HG03060 (cell line): Measurements from ENCODE around the gene NTRK2.

Source experiments
- ATAC-seq: cut with Tn5 transposase; IDR thresholded peaks from one replicate; pipeline ENCODE4 v1.9.1; 2021; ENCODE audit warnings: low read depth, moderate number of reproducible peaks; ENCODE audit not compliant: unreplicated experiment

The NTRK2 gene

DNA sequence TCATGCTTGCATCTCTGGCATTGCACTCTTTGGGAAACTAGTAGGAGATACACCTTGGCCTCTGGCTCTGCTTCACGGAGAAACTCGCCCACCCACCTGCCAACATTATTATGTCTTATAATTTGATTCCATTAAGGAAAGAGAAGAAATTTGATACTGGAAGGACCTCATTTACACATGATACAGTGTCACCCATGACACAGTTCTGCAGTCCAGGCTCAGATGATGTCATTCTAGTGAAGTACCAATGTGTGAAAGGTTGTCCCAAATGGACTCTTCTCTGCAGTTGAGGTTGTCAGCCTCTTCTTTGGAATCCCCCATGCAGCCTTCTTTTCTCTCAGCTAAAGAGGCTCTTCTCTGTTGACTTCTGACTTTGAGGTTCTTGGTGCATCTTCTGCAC lies 329.1 kb downstream of the NTRK2 start:
- no peak for ATAC-seq

DNA sequence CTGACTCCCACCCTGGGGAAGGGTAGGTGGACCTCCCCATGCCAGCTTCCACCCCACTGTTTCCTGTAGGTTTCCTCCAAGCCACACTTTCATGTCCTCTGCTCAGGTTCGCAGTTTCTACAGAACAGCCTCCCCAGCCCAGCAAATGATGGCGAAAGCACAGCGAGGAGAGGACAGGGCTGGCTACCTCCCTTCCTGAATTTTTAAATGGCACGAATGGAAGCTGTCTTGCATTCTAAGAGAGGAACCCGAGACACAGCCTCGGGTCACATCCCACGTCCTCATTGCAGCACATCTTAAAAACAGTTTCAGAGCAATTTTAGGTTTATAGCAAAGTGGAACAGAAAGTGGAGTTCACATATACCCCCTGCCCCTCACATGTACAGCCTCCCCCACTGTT lies 330.3 kb downstream of the NTRK2 start:
- ATAC-seq, result no peak

DNA sequence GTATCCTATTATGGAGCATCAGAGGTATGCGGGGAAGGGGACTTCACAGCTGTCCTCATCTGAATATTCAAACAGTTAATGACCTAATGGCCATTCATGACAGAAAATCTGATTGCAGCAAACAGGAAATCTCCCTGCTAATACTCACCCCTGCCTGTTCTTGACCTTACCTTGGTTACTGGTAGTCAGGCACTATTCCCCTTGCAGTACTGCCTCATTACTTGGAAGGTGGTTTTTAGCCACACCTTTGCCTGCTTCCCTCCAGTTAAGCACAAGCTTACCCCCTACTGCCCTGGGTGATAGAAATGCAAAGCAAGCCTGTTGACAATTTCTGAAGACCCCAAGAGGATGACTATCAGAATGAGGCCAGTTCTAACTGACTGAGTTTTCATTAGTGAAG lies 332.4 kb downstream of the NTRK2 start:
- ATAC-seq, result no peak

DNA sequence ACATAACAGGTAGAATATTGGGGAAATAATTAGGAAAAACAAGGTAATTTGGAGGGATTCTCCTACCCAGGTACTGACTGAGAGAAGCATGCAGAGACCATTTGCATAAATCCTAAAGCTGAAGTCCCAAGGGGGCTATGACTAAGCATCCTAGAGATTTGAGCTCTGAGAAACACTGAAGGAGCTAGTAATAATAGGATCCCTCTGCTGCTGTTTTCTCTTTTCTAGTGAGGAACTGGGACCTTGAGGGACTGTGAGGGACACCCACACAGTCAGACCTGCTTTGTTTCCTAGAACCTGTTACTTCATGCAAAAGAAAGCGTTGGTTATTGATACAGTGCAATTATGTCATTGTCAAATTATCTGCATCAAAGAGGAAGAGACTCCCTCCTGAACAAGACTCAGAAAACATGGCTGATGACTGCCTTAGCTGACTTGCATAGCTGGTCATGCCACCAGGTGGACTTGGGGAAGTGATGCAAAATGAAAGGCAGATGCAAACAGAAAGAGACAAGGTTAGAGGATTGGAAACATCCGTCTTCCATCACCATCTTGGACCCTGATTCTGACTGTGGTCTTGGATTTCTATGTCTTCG lies 335.4 kb downstream of the NTRK2 start:
- ATAC-seq, result no peak

DNA sequence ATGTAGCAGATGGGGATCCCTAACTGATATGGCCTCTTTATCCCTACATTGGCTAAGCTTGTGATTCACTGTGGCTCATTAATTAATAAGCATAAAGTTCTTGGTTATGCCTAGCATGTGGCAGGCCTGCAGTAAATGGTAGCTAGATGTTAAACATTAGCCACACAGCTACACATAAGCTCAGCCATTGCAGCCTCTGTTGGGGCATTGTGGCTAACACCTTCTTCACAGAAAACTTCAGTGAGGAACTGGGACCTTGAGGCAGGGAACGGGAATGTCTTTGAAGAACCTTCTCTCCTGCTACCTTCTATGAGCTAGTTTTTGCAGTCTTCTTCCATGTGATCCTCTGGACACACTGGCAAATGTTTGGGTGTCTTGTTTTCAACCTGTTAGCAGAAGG lies 338.2 kb downstream of the NTRK2 start:
- no peak for ATAC-seq

DNA sequence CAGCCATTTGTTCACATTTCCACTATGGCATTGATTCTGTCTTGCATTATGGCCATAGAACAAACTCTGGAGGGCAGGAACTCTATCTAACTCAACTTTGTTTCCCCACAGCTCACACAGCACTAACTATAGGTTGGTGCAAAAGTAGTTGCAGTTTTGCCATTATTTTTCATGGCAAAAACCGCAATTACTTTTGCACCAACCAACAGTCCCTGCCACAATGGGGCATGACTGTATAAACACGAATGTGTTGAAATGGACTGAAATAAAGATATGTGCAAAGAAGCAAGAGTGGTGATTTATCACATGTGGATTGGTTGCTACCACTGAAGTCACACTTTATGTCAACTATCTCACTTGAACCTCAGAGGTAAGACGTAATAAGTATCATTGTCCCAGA lies 338.7 kb downstream of the NTRK2 start:
- ATAC-seq, result no peak

DNA sequence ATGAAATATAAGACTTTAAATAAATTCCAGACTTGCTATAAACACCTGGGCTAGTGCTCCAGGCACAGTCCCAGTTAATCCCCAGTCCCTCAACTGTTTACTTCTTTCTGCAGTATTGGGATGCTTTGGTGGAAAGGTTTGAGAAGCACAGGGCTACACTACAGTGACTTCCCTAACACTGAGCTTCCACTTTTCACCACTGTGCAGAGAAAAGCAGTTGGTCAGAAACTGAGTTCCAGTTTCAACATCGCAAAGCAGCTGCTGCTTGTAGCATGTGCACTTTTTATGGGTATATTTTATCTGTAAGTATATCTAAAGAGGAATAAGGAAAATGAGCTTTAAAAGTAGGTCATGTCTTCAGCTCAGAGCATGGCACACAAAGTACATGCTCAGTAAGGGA lies 339.7 kb downstream of the NTRK2 start:
- no peak for ATAC-seq

DNA sequence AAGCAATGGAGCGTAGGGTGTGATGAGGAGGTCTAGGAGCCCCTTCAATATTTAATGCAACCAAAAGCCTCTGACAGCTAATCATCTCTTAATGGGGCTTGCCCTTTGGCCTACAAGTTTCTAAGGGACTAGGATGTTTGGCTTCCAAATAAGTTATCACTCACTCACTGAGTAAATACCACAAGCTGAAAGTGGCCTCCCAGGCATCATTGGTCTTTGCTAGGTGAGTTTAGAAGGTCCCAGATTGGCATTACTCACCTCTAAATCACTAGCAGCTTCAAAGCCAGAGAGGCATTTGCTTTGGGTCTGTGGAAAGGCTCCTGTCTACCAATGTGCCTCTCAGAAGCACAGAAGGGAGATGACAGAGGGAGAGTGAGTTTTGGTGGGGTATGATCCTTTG lies 344.2 kb downstream of the NTRK2 start:
- no peak for ATAC-seq

DNA sequence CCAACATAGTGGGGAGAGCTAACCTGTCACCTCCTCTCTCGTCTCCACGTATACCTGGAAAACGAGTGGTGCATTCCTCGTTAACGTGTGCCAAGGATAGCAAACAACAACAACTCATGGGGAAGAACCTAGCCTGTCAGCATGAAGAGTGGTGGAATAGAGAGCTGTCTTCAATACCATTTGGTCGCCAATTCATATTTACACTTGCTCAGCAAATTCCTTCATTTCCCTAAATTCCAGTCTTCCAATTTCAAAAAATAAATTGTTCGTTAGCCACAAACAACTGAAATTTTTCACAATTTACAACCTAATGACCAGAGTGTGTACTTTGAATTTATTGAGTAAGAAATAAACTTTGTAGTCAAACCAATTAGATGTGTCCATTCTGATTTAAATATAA lies 344.8 kb downstream of the NTRK2 start:
- ATAC-seq, result no peak

DNA sequence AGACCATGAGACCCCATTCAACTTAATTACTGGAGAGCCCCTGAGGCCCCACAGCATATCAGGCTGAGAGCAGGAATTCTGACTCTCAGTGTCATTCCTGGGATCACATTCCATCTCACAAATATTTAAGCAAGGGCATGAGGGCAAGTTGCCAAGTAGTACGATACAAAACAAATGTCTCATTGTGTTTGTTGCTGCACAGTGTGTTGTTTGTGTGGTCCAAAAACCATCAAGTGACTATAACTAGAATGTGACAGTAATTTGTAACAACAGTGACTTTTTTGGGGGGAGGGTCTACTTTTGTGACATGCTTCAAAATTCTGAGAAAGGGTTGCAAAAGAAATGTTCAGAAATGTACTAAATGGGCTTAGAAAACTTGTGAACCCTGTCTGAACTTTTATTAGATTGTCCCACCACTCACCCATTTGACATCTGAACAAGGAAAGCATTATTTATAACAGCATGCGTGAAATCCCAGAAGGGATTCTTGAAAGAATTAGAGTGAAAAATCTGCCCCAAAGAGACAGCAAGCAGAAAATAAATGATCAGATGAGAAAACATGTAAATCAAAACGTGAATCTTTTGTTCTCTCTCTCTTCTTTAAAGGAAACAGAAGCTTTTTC lies 347.0 kb downstream of the NTRK2 start:
- ATAC-seq, result no peak

DNA sequence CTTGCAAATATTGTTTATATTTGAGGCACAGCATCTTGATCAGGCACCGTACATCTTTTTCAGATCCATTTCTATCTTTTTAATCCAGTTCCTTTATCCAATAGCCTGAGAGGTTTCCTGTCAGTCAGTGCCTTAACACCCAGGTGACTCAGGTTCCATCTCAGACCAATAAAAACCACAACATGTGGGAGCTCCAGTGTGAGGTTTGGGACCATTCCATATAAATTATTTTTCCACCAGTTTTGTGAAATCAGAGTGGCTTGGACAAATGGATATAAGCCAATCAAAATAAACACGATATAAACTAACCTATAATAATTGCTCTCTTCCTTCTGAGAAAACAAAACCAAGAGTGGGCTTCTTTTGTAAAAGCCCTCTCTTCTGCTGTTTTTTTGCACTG lies 351.3 kb downstream of the NTRK2 start:
- no peak for ATAC-seq

DNA sequence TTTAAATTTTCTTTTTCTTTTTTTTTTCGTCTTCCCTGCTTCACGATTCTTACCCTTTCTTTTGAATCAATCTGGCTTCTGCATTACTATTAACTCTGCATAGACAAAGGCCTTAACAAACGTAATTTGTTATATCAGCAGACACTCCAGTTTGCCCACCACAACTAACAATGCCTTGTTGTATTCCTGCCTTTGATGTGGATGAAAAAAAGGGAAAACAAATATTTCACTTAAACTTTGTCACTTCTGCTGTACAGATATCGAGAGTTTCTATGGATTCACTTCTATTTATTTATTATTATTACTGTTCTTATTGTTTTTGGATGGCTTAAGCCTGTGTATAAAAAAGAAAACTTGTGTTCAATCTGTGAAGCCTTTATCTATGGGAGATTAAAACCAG lies 352.2 kb downstream of the NTRK2 start:
- no peak for ATAC-seq

DNA sequence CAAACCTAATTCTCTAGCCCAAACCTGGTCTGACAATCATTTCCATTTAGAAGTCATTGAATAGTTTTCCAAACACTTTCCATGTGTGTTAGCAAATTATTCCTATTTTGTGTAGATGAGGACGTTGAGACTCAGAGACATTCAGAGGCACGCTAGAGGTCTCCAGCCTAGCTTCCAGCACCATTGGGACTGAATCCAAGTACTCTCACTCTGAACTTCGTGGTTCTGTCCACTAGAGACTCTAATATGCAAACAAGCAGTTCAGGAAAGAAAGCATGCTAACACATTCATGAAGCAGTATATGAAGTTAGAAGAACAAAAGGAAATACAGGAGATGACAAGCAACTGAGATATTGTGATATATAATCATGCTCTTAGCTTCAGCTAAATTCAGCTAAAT lies 354.8 kb downstream of the NTRK2 start:
- no peak for ATAC-seq

DNA sequence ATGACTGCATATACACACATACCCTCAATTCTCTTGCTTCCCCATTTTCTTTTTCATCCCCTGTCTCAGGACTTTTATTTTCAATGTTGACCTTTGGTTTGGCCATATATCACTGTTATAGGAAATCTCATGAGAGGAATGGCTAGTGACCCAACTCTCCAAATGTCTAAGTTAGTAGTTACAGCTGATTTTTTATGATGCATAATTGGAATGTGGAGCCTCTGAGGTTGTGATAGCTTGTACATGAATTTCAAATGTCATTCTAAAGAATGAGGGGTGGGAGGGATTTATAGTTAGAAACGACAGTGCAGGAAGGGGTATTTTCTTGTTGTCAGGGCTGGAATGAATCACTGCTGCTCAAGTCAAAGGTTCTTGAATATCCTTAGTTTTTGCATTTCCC lies 356.1 kb downstream of the NTRK2 start:
- ATAC-seq, result no peak

DNA sequence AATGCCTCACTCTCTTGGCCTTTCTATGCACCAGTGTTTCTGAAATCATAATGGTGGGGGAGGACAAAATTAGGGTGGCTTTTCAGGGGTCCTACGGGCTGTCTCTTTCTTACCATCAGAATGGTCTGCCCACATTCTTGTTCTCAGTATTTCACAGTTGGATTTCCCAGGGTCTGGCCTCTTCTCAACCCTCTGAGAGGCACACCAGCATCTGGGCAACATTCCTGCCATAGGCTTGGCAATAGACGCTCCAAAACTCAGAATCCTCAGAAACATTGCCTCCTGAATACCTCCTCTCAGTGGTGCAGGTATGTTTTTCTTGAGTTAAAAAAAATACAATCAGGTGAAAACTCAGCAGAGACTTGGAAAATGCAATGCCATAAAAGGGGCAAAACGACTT lies 358.3 kb downstream of the NTRK2 start:
- ATAC-seq, result no peak

DNA sequence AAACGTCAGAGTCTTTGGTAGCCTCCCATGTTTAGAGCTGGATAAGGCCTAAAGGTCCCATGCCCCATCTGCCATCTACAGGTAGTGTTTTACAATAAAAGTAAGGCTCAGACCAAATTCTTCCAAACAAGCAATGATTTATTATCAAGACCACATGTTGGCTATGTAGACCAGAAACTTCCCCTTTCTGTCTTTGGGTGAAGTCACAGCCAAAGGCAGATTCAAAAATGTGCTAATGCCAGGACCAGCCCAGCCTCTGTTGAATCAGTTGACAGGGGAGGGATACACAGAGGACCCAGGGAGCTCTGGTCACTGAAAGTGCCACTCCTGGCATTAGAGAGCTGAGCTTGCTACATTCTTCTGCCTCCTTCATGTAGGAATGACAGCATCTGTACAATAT lies 360.8 kb downstream of the NTRK2 start:
- ATAC-seq, result no peak

DNA sequence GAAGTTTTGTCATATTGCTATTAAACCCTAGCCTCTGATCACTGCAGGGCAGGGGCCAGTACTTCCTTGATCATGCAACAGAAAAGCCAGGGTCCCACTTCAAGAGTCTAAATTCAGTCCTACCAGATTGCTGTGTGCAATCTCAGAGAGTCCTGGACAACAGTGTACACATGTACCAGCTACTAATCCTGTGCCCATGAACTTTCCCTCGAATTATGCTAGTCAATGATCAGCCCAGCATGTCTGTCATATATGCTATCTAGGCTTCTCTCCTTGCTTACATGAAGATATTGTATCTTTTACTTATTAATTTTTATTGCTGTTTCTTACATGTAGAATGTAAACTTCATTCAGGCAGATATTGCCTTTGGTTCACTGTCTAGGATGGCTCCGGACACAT lies 367.0 kb downstream of the NTRK2 start:
- no peak for ATAC-seq

DNA sequence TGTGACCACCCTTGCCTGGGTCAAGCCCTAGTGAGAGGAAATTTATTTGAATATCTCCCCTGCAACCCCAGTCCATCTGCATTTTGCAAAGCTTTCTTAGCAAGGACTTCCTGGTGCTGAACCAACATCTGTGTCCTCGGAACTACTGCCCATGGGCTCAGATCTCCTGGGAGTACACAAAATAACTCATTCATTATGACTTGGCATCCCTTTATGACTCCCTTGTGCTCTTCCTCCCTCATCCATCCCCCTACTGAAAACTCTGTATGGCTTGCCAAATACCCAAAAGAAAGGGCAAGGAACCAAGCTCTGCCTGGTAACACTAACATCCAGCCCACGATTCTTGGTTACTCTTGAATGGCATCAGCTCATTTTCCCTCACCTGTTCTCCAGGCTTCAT lies 368.5 kb downstream of the NTRK2 start:
- no peak for ATAC-seq

DNA sequence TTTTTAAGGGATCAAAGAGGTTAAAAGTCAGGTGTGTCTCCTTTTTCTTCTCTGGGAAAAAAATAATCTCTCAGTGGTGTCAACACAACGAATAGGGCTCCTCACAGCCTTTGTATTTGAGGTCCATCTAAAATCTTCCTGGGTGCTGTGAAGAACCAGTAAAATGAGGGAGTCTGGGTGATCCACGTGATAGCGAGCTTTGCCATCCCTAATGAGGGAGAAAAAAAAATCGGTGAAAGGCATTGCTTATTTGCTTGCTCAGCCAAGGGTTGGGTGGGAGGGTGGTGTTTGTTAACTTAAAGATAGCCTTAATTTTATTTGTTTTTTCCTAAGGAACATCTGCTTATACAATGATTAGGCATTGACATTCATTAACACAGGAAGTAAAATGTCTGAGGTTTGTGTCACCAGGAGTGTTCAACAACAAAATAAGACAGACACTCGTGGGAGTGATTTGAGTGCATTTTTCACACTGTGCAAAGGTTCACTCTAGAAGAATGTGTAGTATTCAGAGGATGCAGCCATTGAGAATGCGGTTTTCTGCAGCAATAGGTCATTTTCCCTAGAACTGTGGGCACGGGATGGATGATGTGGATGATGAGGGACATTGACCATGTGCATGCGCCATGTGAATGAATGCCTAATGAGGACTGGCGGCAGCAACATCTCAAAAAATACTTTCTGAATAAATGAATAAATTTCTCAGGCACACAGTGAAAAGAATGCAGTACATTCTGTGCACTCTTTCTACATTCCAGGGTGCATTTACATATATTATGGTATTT lies 369.5 kb downstream of the NTRK2 start:
- no peak for ATAC-seq

DNA sequence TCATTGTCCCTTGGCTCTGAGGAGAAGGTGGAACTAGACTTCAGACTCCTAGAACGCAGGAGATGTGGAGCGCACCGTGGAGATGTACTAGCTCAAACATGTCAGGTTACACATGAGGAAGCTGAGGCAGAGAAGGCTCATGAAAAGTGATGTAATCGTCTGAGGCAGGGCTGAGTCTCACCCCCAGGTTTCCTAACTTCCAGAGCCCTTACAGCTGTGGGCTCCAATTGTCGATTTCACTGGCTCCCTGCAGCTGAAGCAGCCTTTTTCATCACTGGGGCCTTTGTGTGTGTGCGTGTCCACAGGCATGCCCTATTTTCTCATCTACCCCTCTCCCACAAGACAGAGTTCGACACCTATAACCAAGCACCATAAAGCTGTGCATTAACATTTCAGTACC lies 370.6 kb downstream of the NTRK2 start:
- no peak for ATAC-seq

DNA sequence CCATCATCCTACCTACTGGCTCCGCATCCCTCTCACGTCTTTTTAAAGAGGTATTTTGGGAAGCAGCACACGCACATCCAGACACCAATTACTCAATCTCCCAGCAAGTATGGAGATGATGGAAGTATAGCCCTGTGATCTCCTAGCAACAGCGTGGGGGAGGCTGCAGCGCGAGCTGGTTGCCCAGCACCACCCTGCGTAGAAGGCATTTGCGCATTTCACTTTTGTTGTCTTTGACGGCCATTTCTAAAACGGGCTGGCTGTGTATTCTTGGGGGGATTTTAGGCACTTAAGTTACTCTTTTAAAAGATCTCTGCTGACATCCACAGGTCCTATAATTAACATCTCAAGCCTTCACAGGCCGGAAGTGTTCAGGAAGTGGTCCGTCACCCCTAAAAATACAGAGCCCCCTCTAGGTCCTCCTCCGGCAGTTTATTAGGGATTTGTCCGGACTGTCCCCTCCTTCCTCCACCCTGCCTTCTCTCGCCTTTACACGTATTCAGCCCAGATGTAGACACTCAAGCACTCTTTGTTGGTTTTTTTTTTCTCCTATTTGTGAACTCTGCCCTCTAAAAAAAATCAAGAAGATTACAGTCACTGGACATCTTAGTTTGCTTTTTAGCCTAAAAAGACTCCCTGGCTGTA lies 371.4 kb downstream of the NTRK2 start:
- no peak for ATAC-seq
